H1 (cell line): Measurements from ENCODE around the gene GNL3L. TPM values are rescaled to one million over a fixed set of nuclear protein-coding genes. Genes with fewer than 3 reads are reported as not detected.
A peak's percentile ranks its signal among the peaks of the same experiment; 100 is the strongest.

Experiments
- CTCF ChIA-PET: fragments of 300-600 bp; sonication (Branson Sonifier 250); formaldehyde crosslinking; loops from one replicate; lab custom pipeline; 2021; ENCODE audit not compliant: partially characterized antibody; lab: Charles Lee
- POLR2A ChIA-PET: fragments of 300-600 bp; sonication (Branson Sonifier 250); formaldehyde crosslinking; loops from one replicate; lab custom pipeline; 2021; ENCODE audit warnings: inconsistent platforms; ENCODE audit not compliant: partially characterized antibody; lab: Charles Lee
- DNase-seq, 2 experiments: peaks; one replicate each; pipeline versions ENCODE4 v3.0.0 to v3.0.0-alpha.2; 2010 to 2022; ENCODE audit warnings: low spot score in 2 of 2, low read depth in 1 of 2, mixed read lengths in 1 of 2
- FAIRE-seq: peaks from 2 replicates; lab custom pipeline; 2011; peaks lifted over from hg19 to GRCh38; lab: Jason Lieb, UNC
- H2AFZ ChIP-seq: 2 replicates; pipeline ENCODE4 v1.8.1; 2012; ENCODE audit warnings: low read length, inconsistent platforms
- H2AK5ac ChIP-seq: 2 replicates; pipeline ENCODE4 v1.6.1; 2013; ENCODE audit warnings: low read depth, low read length
- H2BK120ac ChIP-seq: replicated peaks from 2 replicates; pipeline ENCODE3; 2013; ENCODE audit warnings: low read depth, low read length, inconsistent platforms
- H2BK12ac ChIP-seq: 2 replicates; pipeline ENCODE4 v1.6.1; 2013; ENCODE audit warnings: low read depth, low read length
- H2BK15ac ChIP-seq: 2 replicates; pipeline ENCODE4 v1.6.1; 2013; ENCODE audit warnings: low read length
- H2BK20ac ChIP-seq: 2 replicates; pipeline ENCODE4 v1.6.1; 2013; ENCODE audit warnings: low read length
- H2BK5ac ChIP-seq: 2 replicates; pipeline ENCODE4 v1.6.1; 2013; ENCODE audit warnings: low read depth, low read length
- H3K14ac ChIP-seq: 2 replicates; pipeline ENCODE4 v1.6.1; 2013; ENCODE audit warnings: inconsistent platforms; ENCODE audit not compliant: insufficient read length
- H3K18ac ChIP-seq: 2 replicates; pipeline ENCODE4 v1.6.1; 2013; ENCODE audit warnings: low read length; ENCODE audit errors: extremely low read depth
- H3K23ac ChIP-seq: 2 replicates; pipeline ENCODE4 v1.6.1; 2013; ENCODE audit warnings: inconsistent platforms; ENCODE audit not compliant: insufficient read length
- H3K23me2 ChIP-seq: 2 replicates; pipeline ENCODE4 v1.6.1; 2013; ENCODE audit warnings: low read depth, low read length
- H3K27ac ChIP-seq: 2 replicates; pipeline ENCODE4 v1.6.1; 2011; ENCODE audit warnings: low read depth, low read length, inconsistent platforms
- H3K27me3 ChIP-seq, 4 experiments: replicated peaks in 1 of 4; 1 replicate in 1 of 4; 2 replicates in 3 of 4; pipeline versions ENCODE4 v1.6.1 to v1.8.1; 2011 to 2013; ENCODE audit warnings: low read length in 3 of 4, mild to moderate bottlenecking in 3 of 4, inconsistent platforms in 2 of 4, mixed read lengths in 2 of 4, moderate library complexity in 1 of 4; ENCODE audit not compliant: control insufficient read depth in 3 of 4, insufficient read depth in 3 of 4; ENCODE audit errors: extremely low read depth in 1 of 4
- H3K36me3 ChIP-seq, 4 experiments: 2 replicates each; pipeline versions ENCODE4 v1.6.1 to v1.8.1; 2011 to 2013; ENCODE audit warnings: mild to moderate bottlenecking in 4 of 4, low read length in 3 of 4, moderate library complexity in 2 of 4, control low read depth in 1 of 4, inconsistent platforms in 1 of 4; ENCODE audit not compliant: insufficient read depth in 4 of 4, control insufficient read depth in 2 of 4
- H3K4ac ChIP-seq: replicated peaks from 2 replicates; pipeline ENCODE3; 2013; ENCODE audit warnings: low read length, low read depth, mixed read lengths, inconsistent platforms; ENCODE audit not compliant: insufficient read length
- H3K4me1 ChIP-seq, 4 experiments: replicated peaks in 1 of 4; 1 replicate in 1 of 4; 2 replicates in 3 of 4; pipeline versions ENCODE4 v1.6.1 to v1.8.1; 2011 to 2013; ENCODE audit warnings: low read length in 3 of 4, inconsistent platforms in 2 of 4, mixed read lengths in 1 of 4; ENCODE audit not compliant: insufficient read depth in 4 of 4, control insufficient read depth in 3 of 4
- H3K4me2 ChIP-seq, 2 experiments: 2 replicates each; pipeline versions ENCODE4 v1.6.1 to v1.8.1; 2011 to 2013; ENCODE audit warnings: low read depth in 2 of 2, low read length in 2 of 2, control low read depth in 1 of 2, inconsistent platforms in 1 of 2, mild to moderate bottlenecking in 1 of 2; ENCODE audit not compliant: insufficient read depth in 1 of 2
- H3K4me3 ChIP-seq, 4 experiments: fragments of 200-600, 300-600 bp in 1 of 4; sonication (generic), shearing (Covaris generic), sonication (Bioruptor Twin) in 1 of 4; 2 replicates each; pipeline versions ENCODE4 v1.5.1 to v1.8.1; 2011 to 2016; ENCODE audit warnings: low read length in 4 of 4, low read depth in 3 of 4, control low read depth in 2 of 4, inconsistent platforms in 2 of 4, mild to moderate bottlenecking in 2 of 4, mixed read lengths in 1 of 4, moderate library complexity in 1 of 4; ENCODE audit not compliant: insufficient read depth in 2 of 4; ENCODE audit errors: extremely low read depth in 1 of 4
- H3K56ac ChIP-seq: replicated peaks from 2 replicates; pipeline ENCODE3; 2013; ENCODE audit warnings: low read depth, mild to moderate bottlenecking, mixed read lengths, low read length, inconsistent platforms; ENCODE audit not compliant: insufficient read length
- H3K79me1 ChIP-seq: 2 replicates; pipeline ENCODE4 v1.6.1; 2013; ENCODE audit warnings: low read depth, low read length, control low read depth
- H3K79me2 ChIP-seq, 2 experiments: 2 replicates each; pipeline versions ENCODE4 v1.6.1 to v1.8.1; 2012 to 2013; ENCODE audit warnings: low read length in 2 of 2, mild to moderate bottlenecking in 2 of 2, inconsistent platforms in 1 of 2; ENCODE audit not compliant: insufficient read depth in 2 of 2, control insufficient read depth in 1 of 2
- H3K9ac ChIP-seq, 4 experiments: replicated peaks in 1 of 4; 1 replicate in 1 of 4; 2 replicates in 3 of 4; pipeline versions ENCODE4 v1.6.1 to v1.8.1; 2011 to 2013; ENCODE audit warnings: low read depth in 3 of 4, low read length in 3 of 4, control low read depth in 2 of 4, mild to moderate bottlenecking in 2 of 4, moderate library complexity in 2 of 4, inconsistent platforms in 1 of 4; ENCODE audit errors: extremely low read depth in 1 of 4
- H3K9me3 ChIP-seq, 2 experiments: 2 replicates each; pipeline versions ENCODE4 v1.6.1 to v1.8.1; 2012 to 2013; ENCODE audit warnings: mild to moderate bottlenecking in 2 of 2, moderate library complexity in 2 of 2, control low read depth in 1 of 2, inconsistent platforms in 1 of 2, low read depth in 1 of 2, low read length in 1 of 2, mixed read lengths in 1 of 2; ENCODE audit not compliant: insufficient read depth in 2 of 2
- H4K20me1 ChIP-seq, 2 experiments: replicated peaks in 1 of 2; 2 replicates each; pipeline versions ENCODE3 to v1.8.1; 2011 to 2013; ENCODE audit warnings: inconsistent platforms in 2 of 2, low read length in 2 of 2, mild to moderate bottlenecking in 1 of 2; ENCODE audit not compliant: insufficient read depth in 2 of 2, control insufficient read depth in 1 of 2
- H4K5ac ChIP-seq: 2 replicates; pipeline ENCODE4 v1.6.1; 2013; ENCODE audit warnings: low read length, low read depth, mixed read lengths, inconsistent platforms; ENCODE audit not compliant: insufficient read length
- H4K8ac ChIP-seq: 2 replicates; pipeline ENCODE4 v1.8.0; 2013; ENCODE audit warnings: mild to moderate bottlenecking, moderate library complexity, low read length, inconsistent platforms; ENCODE audit not compliant: insufficient read depth; ENCODE audit errors: extremely low read depth
- H4K91ac ChIP-seq: replicated peaks from 2 replicates; pipeline ENCODE3; 2013; ENCODE audit warnings: low read length, mixed read lengths, inconsistent platforms; ENCODE audit not compliant: insufficient read length
- CBX8 ChIP-seq: fragments of 300-800, 300-1000 bp; sonication (generic); IDR thresholded peaks from 2 replicates; pipeline ENCODE4 v1.7.1; 2016; ENCODE audit warnings: low read depth, low read length, borderline replicate concordance
- CTCF ChIP-seq, 3 experiments: IDR thresholded peaks; 1 replicate in 2 of 3; 2 replicates in 1 of 3; pipeline versions ENCODE4 v1.5.1 to v1.6.1; 2011; ENCODE audit warnings: low read length in 3 of 3, mild to moderate bottlenecking in 3 of 3, inconsistent platforms in 2 of 3, low read depth in 1 of 3, moderate library complexity in 1 of 3; ENCODE audit not compliant: insufficient read depth in 1 of 3; ENCODE audit errors: control extremely low read depth in 1 of 3
- GTF2F1 ChIP-seq: IDR thresholded peaks from 2 replicates; pipeline ENCODE4 v1.6.1; 2012; ENCODE audit warnings: low read depth, low read length, improper control_type of control experiment, borderline replicate concordance
- JUND ChIP-seq: IDR thresholded peaks from 2 replicates; pipeline ENCODE4 v1.6.1; 2011; ENCODE audit warnings: mild to moderate bottlenecking, improper control_type of control experiment, low read length
- RFX5 ChIP-seq: IDR thresholded peaks from 2 replicates; pipeline ENCODE4 v1.6.1; 2011; ENCODE audit warnings: low read depth, low read length, improper control_type of control experiment, borderline replicate concordance
- SP1 ChIP-seq: IDR thresholded peaks from 2 replicates; pipeline ENCODE4 v1.6.1; 2011; ENCODE audit warnings: low read depth, low read length
- SP2 ChIP-seq: IDR thresholded peaks from 2 replicates; pipeline ENCODE4 v1.6.1; 2012; ENCODE audit warnings: mild to moderate bottlenecking, low read length, inconsistent platforms
- TAF1 ChIP-seq: IDR thresholded peaks from 2 replicates; pipeline ENCODE4 v1.6.1; 2011; ENCODE audit warnings: mild to moderate bottlenecking, low read depth, low read length
- TCF12 ChIP-seq: IDR thresholded peaks from 2 replicates; pipeline ENCODE4 v1.6.1; 2011; ENCODE audit warnings: low read depth, mild to moderate bottlenecking, low read length
- TEAD4 ChIP-seq: IDR thresholded peaks from 2 replicates; pipeline ENCODE4 v1.6.1; 2012; ENCODE audit warnings: low read depth, low read length, inconsistent platforms, mixed read lengths
- USF2 ChIP-seq: IDR thresholded peaks from 2 replicates; pipeline ENCODE4 v1.6.1; 2011; ENCODE audit warnings: low read length, improper control_type of control experiment
- WGBS, 2 experiments: shearing (Covaris generic) in 1 of 2; methylation state at CpG; one replicate each; pipeline versions ENCODE4 v1.1.6 to v1.1.7; 2013 to 2015; ENCODE audit warnings: low lambda C conversion rate in 2 of 2, mixed read lengths in 2 of 2, inconsistent platforms in 1 of 2, low coverage in 1 of 2, missing lambda C conversion rate in 1 of 2; ENCODE audit not compliant: insufficient replicate concordance in 2 of 2, insufficient coverage in 1 of 2, insufficient read length in 1 of 2; ENCODE audit errors: extremely low coverage in 1 of 2, missing lambda C conversion rate in 1 of 2; 5-methylcytosine and 5-hydroxymethylcytosine counted together
- polyA plus RNA-seq, 7 experiments: library from polyadenylated mRNA; depleted of rRNA in 3 of 7; stranded (reverse) in 5 of 7; unstranded in 2 of 7; fragments of >200 nt in 5 of 7; fragments of 200-250 nt in 2 of 7; gene quantifications; 1 replicate in 5 of 7; 2 replicates in 1 of 7; 4 replicates in 1 of 7; pipeline versions ENCODE4 v1.2.1 to v1.2.3, GENCODE V29; 2011 to 2013; ENCODE audit warnings: missing spikeins in 2 of 7, mixed read lengths in 2 of 7
- total RNA-seq: library from RNA; stranded (reverse); fragmentation: NEBNext Ultra II Directional; extraction: Animal tissue kit (Norgen Biotek cat#: 25700); gene quantifications from 2 replicates; pipeline ENCODE4 v1.2.1, GENCODE V29; 2021

The GNL3L gene
- total and polyA plus RNA-seq, 2 of the 8 experiments (the other 6 are each of a cell fraction or from before 2014, with no cell fraction given) = 19.1 to 71.2 TPM

GRCh38 chrX:54483946-54484345 lies 46.1 kb upstream of the GNL3L start:
- Histone ChIP-seq H3K27me3 (no peaks in the 10 kb centered on the region), H4K8ac (no peak overlapping the region; the same call in 1 of the 2 replicates), H3K79me2 (peaks cover 0 to 33% of the 10 kb centered on the region in 2 experiments; a peak in 2 of 4 replicates), H3K18ac (peak overlapping the region; percentile 71), H3K36me3 (no peaks in the 10 kb centered on the region), H2AK5ac (no peak overlapping the region), H2BK5ac (no peak overlapping the region), H3K56ac (no peak overlapping the region), H4K91ac (peak overlapping the region; percentile 42), H3K23me2 (no peaks in the 10 kb centered on the region; the same call in 1 of the 2 replicates), H3K27ac (peak overlapping the region; percentile 25; the same call in 1 of the 2 replicates), H2AFZ (no peak overlapping the region), H4K20me1 (no peaks in the 10 kb centered on the region), H3K23ac (no peak overlapping the region), H3K4ac (no peak overlapping the region), H2BK120ac (no peak overlapping the region), H3K9me3 (no peaks in the 10 kb centered on the region), H3K9ac (no peak overlapping the region), H2BK15ac (no peak overlapping the region), H2BK12ac (0 out of 2 replicates have a peak overlapping the region, but pooled peaks have one; percentile 4), H3K4me2 (peak overlapping the region in 1 of 2 experiments; percentile 69; a peak in 1 of 4 replicates), H3K14ac (no peak overlapping the region), H4K5ac (no peak overlapping the region), H2BK20ac (no peak overlapping the region), H3K4me1 (peaks cover 9 to 40% (median 20%) of the 10 kb centered on the region in 4 experiments), H3K4me3 (no peak overlapping the region), H3K79me1 (no peaks in the 10 kb centered on the region)
- FAIRE-seq (no peak), DNase-seq (no peak)
- ChIA-PET CTCF (interaction anchor here (0.6 kb wide), 1 partner anchor 442 kb away, joined by 3 read pairs; no protein-coding TSS in a partner anchor), POLR2A (interaction anchor here (1.0 to 1.8 kb wide), 5 partner anchors 10 to 51 kb away, joined by 3 to 6 read pairs (median 3); no protein-coding TSS in a partner anchor)
- WGBS, 2 experiments = 86% methylated on average over 8 of the region's 9 CpGs; no CpG with 5 or more reads in 1 of the 2 experiments
- no peak for TF ChIP-seq CBX8
- TF ChIP-seq JUND = no peak
- no peak for TF ChIP-seq GTF2F1
- TF ChIP-seq USF2 = no peak
- no peak for TF ChIP-seq RFX5
- no peak for TF ChIP-seq SP2
- no peak for TF ChIP-seq SP1
- no peak for TF ChIP-seq TAF1
- no peak for TF ChIP-seq TCF12
- no peak for TF ChIP-seq CTCF (IDR thresholded peaks at IDR 0.05; ENCODE audit: control extremely low read depth in 1 of 3, insufficient read depth in 1 of 3, low read depth in 1 of 3, low read length in 3 of 3)
- no peak for TF ChIP-seq TEAD4
